Subcutaneous adipose tissue (tissue), 4 donors: Measurements from ENCODE around the gene CLIC5. TPM values are rescaled to one million over a fixed set of nuclear protein-coding genes. Genes with fewer than 3 reads are reported as not detected.

Experiments
- total RNA-seq, 4 donors: library from RNA; depleted of rRNA; stranded (reverse); fragments of >200 nt; gene quantifications; one replicate each; pipeline ENCODE4 v1.1.0, GENCODE V29; 2016
- TF ChIP-seq, protein P1 (sequence below): fragments of 450-650 bp; IDR thresholded peaks from one replicate; pipeline ENCODE4 v1.5.1; 2016; ENCODE audit warnings: low read depth, mild to moderate bottlenecking, control low read depth, antibody characterized with exemption, moderate library complexity

CLIC5 gene
- total RNA-seq, 4 donors from 2014 or later = 2.0 to 15.2 (median 8.5) TPM

DNA sequence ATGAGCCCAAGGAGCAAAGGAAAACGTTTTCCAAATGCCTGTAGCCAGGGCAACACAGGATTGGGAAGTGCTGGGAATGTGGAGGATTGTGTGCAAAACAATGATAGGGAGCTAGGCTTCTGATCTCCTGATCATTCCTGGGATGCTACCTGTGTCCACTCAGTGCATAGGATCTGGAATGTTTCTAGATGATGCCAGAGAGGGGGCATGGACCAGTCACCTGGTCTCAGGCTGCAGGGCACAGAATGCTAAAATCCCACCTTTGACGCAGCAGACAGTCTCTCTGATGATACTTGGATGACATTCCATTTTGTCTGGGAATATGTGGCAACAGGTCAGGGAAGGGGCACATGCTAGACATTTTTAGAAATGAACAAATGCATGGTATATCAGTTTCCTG, 128.9 kb downstream of the CLIC5 start:
- TF ChIP-seq, protein P1, sequence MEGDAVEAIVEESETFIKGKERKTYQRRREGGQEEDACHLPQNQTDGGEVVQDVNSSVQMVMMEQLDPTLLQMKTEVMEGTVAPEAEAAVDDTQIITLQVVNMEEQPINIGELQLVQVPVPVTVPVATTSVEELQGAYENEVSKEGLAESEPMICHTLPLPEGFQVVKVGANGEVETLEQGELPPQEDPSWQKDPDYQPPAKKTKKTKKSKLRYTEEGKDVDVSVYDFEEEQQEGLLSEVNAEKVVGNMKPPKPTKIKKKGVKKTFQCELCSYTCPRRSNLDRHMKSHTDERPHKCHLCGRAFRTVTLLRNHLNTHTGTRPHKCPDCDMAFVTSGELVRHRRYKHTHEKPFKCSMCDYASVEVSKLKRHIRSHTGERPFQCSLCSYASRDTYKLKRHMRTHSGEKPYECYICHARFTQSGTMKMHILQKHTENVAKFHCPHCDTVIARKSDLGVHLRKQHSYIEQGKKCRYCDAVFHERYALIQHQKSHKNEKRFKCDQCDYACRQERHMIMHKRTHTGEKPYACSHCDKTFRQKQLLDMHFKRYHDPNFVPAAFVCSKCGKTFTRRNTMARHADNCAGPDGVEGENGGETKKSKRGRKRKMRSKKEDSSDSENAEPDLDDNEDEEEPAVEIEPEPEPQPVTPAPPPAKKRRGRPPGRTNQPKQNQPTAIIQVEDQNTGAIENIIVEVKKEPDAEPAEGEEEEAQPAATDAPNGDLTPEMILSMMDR = no peak

DNA sequence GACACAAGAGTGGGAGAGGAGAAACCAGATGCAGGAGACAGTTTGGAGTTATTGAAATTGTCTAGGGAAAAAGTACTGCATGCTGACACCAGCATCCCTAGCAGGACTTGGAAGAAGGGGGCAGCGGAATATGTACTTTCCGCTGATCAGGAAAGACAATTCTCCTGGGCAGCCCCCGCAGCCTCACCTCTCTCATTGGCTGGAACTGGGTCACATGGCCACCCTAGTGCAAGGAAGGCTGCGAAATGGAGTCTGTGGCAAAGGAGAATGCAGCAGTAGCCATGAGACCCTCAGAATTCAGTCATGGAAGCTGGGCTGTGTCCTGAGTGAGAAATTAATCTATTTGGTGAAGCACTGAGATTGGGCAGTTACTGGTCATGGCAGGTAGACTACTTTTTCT, 131.3 kb downstream of the CLIC5 start:
- TF ChIP-seq, protein P1 = no peak

DNA sequence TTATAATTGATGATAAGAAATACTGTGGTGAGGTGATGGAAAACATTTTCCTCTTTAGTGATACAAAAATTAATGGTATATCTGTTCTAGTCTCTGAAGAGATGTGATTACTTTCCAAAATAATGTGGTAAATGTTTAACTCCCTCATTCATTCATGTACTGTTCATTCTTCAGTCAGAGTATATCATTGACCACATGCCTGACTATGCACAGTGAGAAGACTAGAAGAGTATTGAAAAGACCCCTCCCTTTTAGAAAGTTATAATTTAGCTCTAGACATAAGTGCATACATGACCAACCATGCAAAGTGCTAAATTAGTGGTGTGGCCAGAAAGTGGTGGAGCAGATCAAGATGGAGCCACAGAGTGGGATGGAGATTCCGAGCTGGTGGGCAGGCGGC, 133.0 kb downstream of the CLIC5 start:
- TF ChIP-seq, protein P1 = no peak

DNA sequence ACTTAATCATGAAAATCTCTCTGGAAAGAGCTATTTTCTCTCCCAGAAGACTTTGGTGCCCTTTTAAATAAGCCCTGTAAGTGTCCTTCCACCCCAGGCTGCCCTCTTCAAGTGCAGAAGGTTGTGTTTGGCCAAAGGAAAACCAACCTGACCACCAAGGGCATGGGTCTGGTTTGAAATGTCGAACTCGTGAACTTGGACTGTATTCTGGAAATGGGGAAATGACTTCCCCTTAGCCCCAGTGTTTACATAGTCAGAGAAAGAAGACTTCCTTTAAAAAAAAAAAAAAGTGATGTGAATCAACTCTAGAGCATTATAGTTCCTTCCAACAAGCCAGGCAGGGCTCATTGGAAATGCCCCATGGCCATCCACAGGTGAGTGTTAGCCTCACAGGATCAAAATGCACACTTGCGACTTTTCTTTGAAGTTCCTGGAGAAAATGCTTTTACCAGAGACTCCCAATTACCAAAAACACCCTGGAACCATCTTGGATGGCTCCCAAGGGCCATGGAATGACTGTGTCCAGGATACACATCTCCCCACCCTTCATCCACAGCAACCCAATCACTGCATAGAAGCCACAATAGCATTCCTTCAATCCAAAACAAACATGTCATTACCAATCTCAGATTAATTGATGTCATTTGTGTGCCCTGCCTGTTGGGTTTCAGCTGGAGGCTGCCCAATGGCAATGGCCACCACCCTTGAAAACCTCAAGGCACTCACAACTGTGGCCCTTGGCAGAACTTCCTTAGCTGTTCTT, 133.8 kb downstream of the CLIC5 start:
- TF ChIP-seq, protein P1 = no peak

DNA sequence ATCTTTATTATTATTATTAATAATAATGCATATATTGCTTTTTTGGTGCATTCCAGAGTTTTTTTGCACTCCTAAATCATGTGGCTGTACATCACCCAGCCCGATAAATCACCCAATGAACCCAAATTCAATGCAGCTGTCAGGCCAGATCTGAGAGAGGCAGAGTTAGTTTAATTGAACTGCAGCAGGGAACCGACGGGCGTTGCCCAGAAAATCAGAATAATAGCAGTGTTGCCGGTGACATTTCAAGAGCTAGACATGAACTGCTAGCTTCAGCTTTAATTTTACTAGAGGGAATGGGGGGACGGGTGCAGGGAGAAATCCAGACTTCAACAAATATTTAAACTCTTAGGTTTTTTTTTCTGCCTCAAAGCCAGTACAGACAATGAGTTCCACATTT, 135.0 kb downstream of the CLIC5 start:
- TF ChIP-seq, protein P1 = no peak

DNA sequence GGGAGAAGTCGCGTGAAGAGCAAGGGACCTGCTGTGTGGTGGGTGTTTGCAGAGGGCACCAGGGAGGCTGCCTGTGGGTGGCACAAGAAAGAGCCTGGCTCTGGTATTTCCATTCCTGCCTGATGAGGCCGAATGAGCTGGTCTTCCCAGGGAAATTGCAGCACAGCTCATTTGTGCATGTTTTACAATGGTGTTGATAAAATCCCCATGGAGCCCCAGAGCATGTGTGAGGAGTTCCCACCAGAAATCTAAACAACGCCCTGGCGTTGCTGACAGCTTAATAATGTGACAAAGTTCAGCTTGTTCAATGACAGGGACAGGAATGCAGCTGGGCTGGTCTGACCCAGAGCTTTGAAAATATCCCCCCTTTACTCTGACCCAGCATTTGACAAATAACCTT, 135.5 kb downstream of the CLIC5 start:
- TF ChIP-seq, protein P1 = no peak

DNA sequence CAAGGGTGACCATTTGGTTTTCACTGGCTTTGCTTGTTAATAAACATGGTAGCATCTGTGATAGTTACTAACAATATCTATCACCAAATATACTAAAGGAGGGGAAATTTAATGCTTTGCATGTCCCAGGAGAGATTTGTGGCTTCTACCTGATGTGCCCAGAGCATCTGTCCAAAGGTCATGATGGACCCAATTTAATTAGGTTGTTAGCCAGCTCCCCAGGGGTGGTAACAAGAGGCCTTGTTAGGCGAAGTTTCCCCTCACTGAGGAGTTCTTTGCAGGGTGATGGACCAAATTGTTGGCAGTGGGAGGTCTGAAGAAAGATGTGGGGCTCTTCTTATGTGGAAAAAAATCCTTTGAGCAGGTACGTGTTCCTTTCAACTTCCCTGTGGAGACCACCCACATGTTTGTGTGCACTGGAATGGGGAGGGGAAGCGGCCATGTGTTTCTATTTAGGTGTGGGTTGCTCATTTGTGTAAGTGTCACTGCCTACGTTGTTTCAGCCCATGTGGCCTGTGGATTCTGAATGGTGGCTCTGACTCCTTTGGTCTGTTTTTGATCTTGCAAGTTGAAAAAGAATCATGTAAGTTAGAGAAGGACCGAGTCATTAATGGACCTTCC, 137.6 kb downstream of the CLIC5 start:
- TF ChIP-seq, protein P1 = no peak
